ENCODE data around the gene ESPNL.

Gene ESPNL

DNA sequence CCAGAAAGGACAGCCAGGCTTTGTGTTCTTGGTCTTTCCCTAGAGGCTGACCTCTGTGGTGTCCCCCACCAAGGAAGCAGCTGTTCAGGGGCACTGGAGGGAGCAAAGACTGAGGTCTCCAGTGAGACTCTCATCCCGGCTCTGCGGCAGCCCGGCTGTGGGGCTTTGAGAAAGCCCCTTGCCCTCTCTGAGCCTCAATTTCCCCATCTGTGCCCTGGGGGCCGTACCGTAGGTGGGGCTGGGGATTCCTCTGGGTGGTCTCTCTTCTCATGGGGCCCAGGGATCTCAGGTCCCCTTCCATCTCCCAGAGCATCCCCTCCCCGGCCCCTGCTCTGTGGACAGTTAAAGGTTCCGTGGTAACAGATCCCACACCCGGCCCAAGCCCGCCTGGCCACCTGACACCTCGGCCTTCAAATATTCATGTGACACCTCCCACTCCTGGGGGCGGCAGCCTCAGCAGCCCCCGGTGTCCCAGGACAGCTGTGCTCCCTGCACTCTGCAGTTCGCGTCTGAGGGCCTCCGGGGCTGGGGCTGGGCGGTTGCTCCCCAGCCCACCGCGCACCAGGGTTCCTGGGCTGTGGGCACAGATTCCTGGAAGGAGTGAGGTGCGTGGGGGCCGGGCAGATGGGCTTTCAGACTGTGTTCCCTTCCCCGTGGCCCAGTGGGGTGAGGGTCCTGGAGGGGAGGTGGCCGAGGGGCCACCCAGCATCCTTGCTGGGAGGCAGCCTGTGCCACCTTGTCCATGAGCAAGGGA lies 23.3 kb downstream of the ESPNL start:
- no peak for TF ChIP-seq EZH2phosphoT487 (IDR thresholded peaks at IDR 0.05; ENCODE audit: borderline replicate concordance)
- TF ChIP-seq, protein P1, sequence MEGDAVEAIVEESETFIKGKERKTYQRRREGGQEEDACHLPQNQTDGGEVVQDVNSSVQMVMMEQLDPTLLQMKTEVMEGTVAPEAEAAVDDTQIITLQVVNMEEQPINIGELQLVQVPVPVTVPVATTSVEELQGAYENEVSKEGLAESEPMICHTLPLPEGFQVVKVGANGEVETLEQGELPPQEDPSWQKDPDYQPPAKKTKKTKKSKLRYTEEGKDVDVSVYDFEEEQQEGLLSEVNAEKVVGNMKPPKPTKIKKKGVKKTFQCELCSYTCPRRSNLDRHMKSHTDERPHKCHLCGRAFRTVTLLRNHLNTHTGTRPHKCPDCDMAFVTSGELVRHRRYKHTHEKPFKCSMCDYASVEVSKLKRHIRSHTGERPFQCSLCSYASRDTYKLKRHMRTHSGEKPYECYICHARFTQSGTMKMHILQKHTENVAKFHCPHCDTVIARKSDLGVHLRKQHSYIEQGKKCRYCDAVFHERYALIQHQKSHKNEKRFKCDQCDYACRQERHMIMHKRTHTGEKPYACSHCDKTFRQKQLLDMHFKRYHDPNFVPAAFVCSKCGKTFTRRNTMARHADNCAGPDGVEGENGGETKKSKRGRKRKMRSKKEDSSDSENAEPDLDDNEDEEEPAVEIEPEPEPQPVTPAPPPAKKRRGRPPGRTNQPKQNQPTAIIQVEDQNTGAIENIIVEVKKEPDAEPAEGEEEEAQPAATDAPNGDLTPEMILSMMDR (conservative IDR thresholded peaks at IDR 0.05; ENCODE audit: low read length): no peak
- H3K9ac ChIP-seq (ENCODE audit: low read depth, low read length, poor library complexity, severe bottlenecking): no peak overlapping the region
- no peaks in the 10 kb centered on the region for H3K79me2 ChIP-seq (ENCODE audit: insufficient read depth, low read length)
- no peaks in the 10 kb centered on the region for H3K4me1 ChIP-seq (ENCODE audit: insufficient read depth, low read length, poor library complexity, severe bottlenecking)
- no peaks in the 10 kb centered on the region for H3K9me3 ChIP-seq (ENCODE audit: insufficient read depth, low read depth, low read length)
- H3K27me3 ChIP-seq (ENCODE audit: insufficient read depth, low read length, poor library complexity, severe bottlenecking): no peaks in the 10 kb centered on the region
- H3K36me3 ChIP-seq (ENCODE audit: insufficient read depth, low read length): no peaks in the 10 kb centered on the region
- H3K4me3 ChIP-seq (ENCODE audit: low read length, poor library complexity, severe bottlenecking): no peak overlapping the region
- H4K20me1 ChIP-seq (ENCODE audit: insufficient read depth, low read length, poor library complexity, severe bottlenecking): no peaks in the 10 kb centered on the region
- H3F3A ChIP-seq (ENCODE audit: low read depth): no peaks in the 10 kb centered on the region
- H2AFZ ChIP-seq (ENCODE audit: low read length): no peak overlapping the region
- no peak overlapping the region for H3K4me2 ChIP-seq (ENCODE audit: low read depth, low read length, poor library complexity, severe bottlenecking)
- H3K9me2 ChIP-seq (replicated peaks; ENCODE audit: low read depth, low read length): no peaks in the 10 kb centered on the region

DNA sequence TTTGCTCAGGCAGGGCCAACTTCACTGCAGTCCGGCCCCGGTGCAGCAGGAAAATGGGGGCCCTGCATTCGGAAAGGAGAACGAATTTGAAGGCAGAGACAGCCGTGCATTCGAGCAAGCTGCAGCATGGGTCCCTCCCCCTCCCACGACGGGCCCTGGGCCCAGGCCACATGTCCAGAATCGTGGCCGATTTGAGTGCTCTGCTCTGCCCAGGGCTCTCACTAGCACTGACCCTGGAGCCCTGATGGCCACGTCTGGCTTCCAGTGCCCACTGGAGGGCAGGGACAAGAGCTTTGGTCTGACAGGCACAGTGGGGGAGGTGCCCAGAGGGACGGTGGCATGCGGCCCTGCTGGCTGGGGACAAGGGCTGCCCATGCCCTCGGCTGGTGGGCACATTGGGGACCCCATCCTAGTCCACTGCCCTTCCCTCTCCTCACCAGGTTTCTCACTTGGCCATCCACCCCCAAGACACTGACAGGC lies 23.9 kb downstream of the ESPNL start:
- Histone ChIP-seq H3K79me2 (ENCODE audit: insufficient read depth, low read length) (no peaks in the 10 kb centered on the region), H3K4me1 (ENCODE audit: insufficient read depth, low read length, poor library complexity, severe bottlenecking) (no peaks in the 10 kb centered on the region), H3K36me3 (ENCODE audit: insufficient read depth, low read length) (no peaks in the 10 kb centered on the region), H3K9me2 (replicated peaks; ENCODE audit: low read depth, low read length) (no peaks in the 10 kb centered on the region), H3K4me2 (ENCODE audit: low read depth, low read length, poor library complexity, severe bottlenecking) (no peak overlapping the region), H3K4me3 (ENCODE audit: low read length, poor library complexity, severe bottlenecking) (no peak overlapping the region), H3F3A (ENCODE audit: low read depth) (no peaks in the 10 kb centered on the region), H2AFZ (ENCODE audit: low read length) (no peak overlapping the region), H4K20me1 (ENCODE audit: insufficient read depth, low read length, poor library complexity, severe bottlenecking) (no peaks in the 10 kb centered on the region), H3K9me3 (ENCODE audit: insufficient read depth, low read depth, low read length) (no peaks in the 10 kb centered on the region), H3K27me3 (ENCODE audit: insufficient read depth, low read length, poor library complexity, severe bottlenecking) (no peaks in the 10 kb centered on the region), H3K9ac (ENCODE audit: low read depth, low read length, poor library complexity, severe bottlenecking) (no peak overlapping the region)
- TF ChIP-seq, protein P1 (conservative IDR thresholded peaks at IDR 0.05; ENCODE audit: low read length): no peak
- TF ChIP-seq EZH2phosphoT487 (IDR thresholded peaks at IDR 0.05; ENCODE audit: borderline replicate concordance): no peak

DNA sequence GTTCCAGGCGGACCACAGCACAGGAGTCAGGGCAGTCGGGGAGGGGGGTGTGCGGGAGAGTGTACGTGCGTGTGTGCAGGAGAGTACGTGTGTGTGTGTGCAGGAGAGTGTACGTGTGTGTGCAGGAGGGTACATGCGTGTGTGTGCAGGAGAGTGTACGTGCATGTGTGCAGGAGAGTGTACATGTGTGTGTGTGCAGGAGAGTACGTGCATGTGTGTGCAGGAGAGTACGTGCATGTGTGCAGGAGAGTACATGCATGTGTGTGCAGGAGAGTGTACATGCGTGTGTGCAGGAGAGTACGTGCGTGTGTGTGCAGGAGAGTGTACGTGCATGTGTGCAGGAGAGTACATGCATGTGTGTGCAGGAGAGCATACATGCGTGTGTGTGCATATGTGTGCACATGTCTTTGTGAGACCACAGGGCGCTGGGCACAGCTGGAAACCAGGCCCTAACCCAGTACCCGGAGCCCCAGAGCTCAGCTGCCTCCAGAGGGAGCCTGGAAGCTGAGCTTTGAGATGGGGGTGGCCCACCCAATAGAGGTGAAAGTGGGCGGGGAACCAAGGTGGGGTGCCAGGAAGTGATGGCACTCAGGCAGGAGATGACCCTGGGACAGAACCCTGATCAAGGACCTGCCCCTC lies 24.5 kb downstream of the ESPNL start:
- Histone ChIP-seq H3K79me2 (ENCODE audit: insufficient read depth, low read length) (no peaks in the 10 kb centered on the region), H3K9me3 (ENCODE audit: insufficient read depth, low read depth, low read length) (no peaks in the 10 kb centered on the region), H2AFZ (ENCODE audit: low read length) (no peak overlapping the region), H3K4me2 (ENCODE audit: low read depth, low read length, poor library complexity, severe bottlenecking) (no peak overlapping the region), H3K4me1 (ENCODE audit: insufficient read depth, low read length, poor library complexity, severe bottlenecking) (no peaks in the 10 kb centered on the region), H3K9ac (ENCODE audit: low read depth, low read length, poor library complexity, severe bottlenecking) (no peak overlapping the region), H3F3A (ENCODE audit: low read depth) (no peaks in the 10 kb centered on the region), H3K9me2 (replicated peaks; ENCODE audit: low read depth, low read length) (no peaks in the 10 kb centered on the region), H3K27me3 (ENCODE audit: insufficient read depth, low read length, poor library complexity, severe bottlenecking) (no peaks in the 10 kb centered on the region), H4K20me1 (ENCODE audit: insufficient read depth, low read length, poor library complexity, severe bottlenecking) (no peaks in the 10 kb centered on the region), H3K4me3 (ENCODE audit: low read length, poor library complexity, severe bottlenecking) (no peak overlapping the region), H3K36me3 (ENCODE audit: insufficient read depth, low read length) (no peaks in the 10 kb centered on the region)
- TF ChIP-seq, protein P1 (conservative IDR thresholded peaks at IDR 0.05; ENCODE audit: low read length): no peak
- no peak for TF ChIP-seq EZH2phosphoT487 (IDR thresholded peaks at IDR 0.05; ENCODE audit: borderline replicate concordance)
